Measurements from ENCODE around the gene ZNF692. TPM values are rescaled to one million over a fixed set of nuclear protein-coding genes. Genes with fewer than 3 reads are reported as not detected.
"Not testable (repeated sequence)": the region's sequence is repeated elsewhere in the genome, so short reads cannot be mapped to it uniquely, and the experiment has no call there.

Gene ZNF692
- polyA plus RNA-seq, 1 donor = 32.9 TPM

- DNase-seq = no peak
Observed at GRCh38 chr1:248849152-248849551, 9.7 kb downstream of the ZNF692 start.

GRCh38 chr1:248848602-248849001, 10.3 kb downstream of the ZNF692 start:
- no peak for DNase-seq

- DNase-seq = no peak
Observed at GRCh38 chr1:248847956-248848561, 10.8 kb downstream of the ZNF692 start.

- no peak for DNase-seq
Observed at GRCh38 chr1:248847181-248847955, 11.5 kb downstream of the ZNF692 start.

GRCh38 chr1:248844526-248844925, 14.4 kb downstream of the ZNF692 start:
- DNase-seq = no peak

- DNase-seq = no peak
Observed at GRCh38 chr1:248843687-248844086, 15.2 kb downstream of the ZNF692 start.

GRCh38 chr1:248842781-248843331, 16.0 kb downstream of the ZNF692 start:
- no peak for DNase-seq

- peak; percentile 61 for DNase-seq
Observed at GRCh38 chr1:248841702-248842395, 17.0 kb downstream of the ZNF692 start.

GRCh38 chr1:248840946-248841345, 17.9 kb downstream of the ZNF692 start:
- DNase-seq = no peak

GRCh38 chr1:248839168-248839555, 19.7 kb downstream of the ZNF692 start:
- no peak for DNase-seq

GRCh38 chr1:248838357-248839167, 20.3 kb downstream of the ZNF692 start:
- peak; percentile 92 for DNase-seq

GRCh38 chr1:248837781-248838356, 21.0 kb downstream of the ZNF692 start, which contains the start of gene ZNF672:
ZNF672 (plus strand) TSS chr1:248838224; CDS start chr1:248847275, 9,051 bp downstream.
- peak; percentile 99 for DNase-seq

GRCh38 chr1:248837045-248837780, 21.7 kb downstream of the ZNF692 start:
- DNase-seq = no peak

- no peak for DNase-seq
Observed at GRCh38 chr1:248834343-248834940, 24.4 kb downstream of the ZNF692 start.

GRCh38 chr1:248831842-248832241, 27.0 kb downstream of the ZNF692 start:
- DNase-seq = no peak

- DNase-seq = not testable (repeated sequence)
Observed at GRCh38 chr1:248830718-248831017, 28.2 kb downstream of the ZNF692 start.

GRCh38 chr1:248828845-248829244, 30.0 kb downstream of the ZNF692 start:
- DNase-seq = no peak

GRCh38 chr1:248825909-248826760, 32.8 kb downstream of the ZNF692 start, which contains the start of gene SH3BP5L:
SH3BP5L (minus strand) TSS chr1:248825915; CDS start chr1:248824935, 980 bp downstream.
- DNase-seq = peak; percentile 97

GRCh38 chr1:248825573-248825908, 33.3 kb downstream of the ZNF692 start:
- DNase-seq = no peak

- DNase-seq = no peak
Observed at GRCh38 chr1:248825136-248825535, 33.7 kb downstream of the ZNF692 start.

Data from hindlimb muscle (tissue), 1 donor.